Mammary epithelial cell (primary cell): ENCODE data around the gene PNPLA4.

ENCODE experiments used
- CTCF ChIP-seq, 2 donors: IDR thresholded peaks in 1 of 2; conservative IDR thresholded peaks in 1 of 2; 2 replicates each; pipeline ENCODE4 v1.5.1; 2011 to 2012; ENCODE audit warnings: inconsistent platforms in 2 of 2, low read length in 2 of 2, mild to moderate bottlenecking in 2 of 2, control low read depth in 1 of 2, low read depth in 1 of 2; ENCODE audit not compliant: insufficient read depth in 1 of 2; ENCODE audit errors: extremely low read depth in 1 of 2
- EZH2 ChIP-seq: IDR thresholded peaks from 2 replicates; pipeline ENCODE4 v1.6.1; 2012; ENCODE audit warnings: low read length, inconsistent platforms, borderline replicate concordance

GRCh38 chrX:7891928-7892327, 35.3 kb downstream of the PNPLA4 start:
- TF ChIP-seq CTCF (conservative IDR thresholded peaks at IDR 0.05 in 1 of 2, IDR thresholded peaks at IDR 0.05 in 1 of 2; ENCODE audit: extremely low read depth in 1 of 2, insufficient read depth in 1 of 2, low read depth in 1 of 2, low read length in 2 of 2) (no peak), EZH2 (no peak)
